Transverse colon (tissue), 4 donors: ENCODE data around the gene DCLRE1B.

Experiments used
- CTCF ChIP-seq, 5 experiments: fragments of 200-600 bp in 3 of 5; fragments of 450-650 bp in 2 of 5; sonication (generic) in 3 of 5; IDR thresholded peaks; 1 replicate in 2 of 5; 2 replicates in 3 of 5; pipeline ENCODE4 v1.5.1; 2016 to 2017; ENCODE audit warnings: antibody characterized with exemption in 5 of 5, inconsistent platforms in 3 of 5, mild to moderate bottlenecking in 2 of 5, moderate library complexity in 1 of 5
- EP300 ChIP-seq: sonication (generic); formaldehyde crosslinking; IDR thresholded peaks from one replicate; pipeline ENCODE4 v1.6.1; 2017; ENCODE audit warnings: antibody characterized with exemption, low read depth
- POLR2A ChIP-seq: fragments of 450-650 bp; IDR thresholded peaks from one replicate; pipeline ENCODE4 v1.6.1; 2016; ENCODE audit warnings: antibody characterized with exemption, mild to moderate bottlenecking, moderate library complexity
- POLR2AphosphoS5 ChIP-seq, 3 donors: sonication (generic); formaldehyde crosslinking; IDR thresholded peaks; one replicate each; pipeline ENCODE4 v1.6.1; 2016; ENCODE audit warnings: antibody characterized with exemption in 3 of 3

GRCh38 chr1:113856401-113856790 is 48.7 kb upstream of the DCLRE1B start:
- TF ChIP-seq CTCF (IDR thresholded peaks at IDR 0.05) (no peak), POLR2AphosphoS5 (IDR thresholded peaks at IDR 0.05) (no peak), EP300 (no peak), POLR2A (no peak)
